NK-92 treated with Interleukin-12 subunit alpha and Interleukin-12 subunit beta, amount 100 ng/mL, for 24 hours (cell line): Measurements from ENCODE around the gene DPP7.
"Not testable (repeated sequence)": the region's sequence is repeated elsewhere in the genome, so short reads cannot be mapped to it uniquely, and the experiment has no call there.

Experiments used
- DNase-seq: peaks from one replicate; lab custom pipeline; 2025; lab: John Stamatoyannopoulos, UW

DPP7 gene

GRCh38 chr9:137147793-137148160, 33.2 kb upstream of the DPP7 start:
- DNase-seq, result no peak

GRCh38 chr9:137147091-137147792, 32.7 kb upstream of the DPP7 start:
- DNase-seq, result no peak

GRCh38 chr9:137146527-137146918, 32.0 kb upstream of the DPP7 start:
- no peak for DNase-seq

GRCh38 chr9:137145731-137146526, 31.4 kb upstream of the DPP7 start:
- no peak for DNase-seq

GRCh38 chr9:137143459-137143858, 28.9 kb upstream of the DPP7 start:
- DNase-seq, result no peak

- DNase-seq, result no peak
These were observed 27.7 kb upstream of the DPP7 start for GRCh38 chr9:137141976-137142936.

- DNase-seq, result no peak
These were observed 26.7 kb upstream of the DPP7 start for GRCh38 chr9:137141050-137141810.

- no peak for DNase-seq
These were observed 25.8 kb upstream of the DPP7 start for GRCh38 chr9:137140151-137141012.

- no peak for DNase-seq
These were observed 25.1 kb upstream of the DPP7 start for GRCh38 chr9:137139468-137140150.

GRCh38 chr9:137138722-137139467, 24.4 kb upstream of the DPP7 start, which contains the start of gene GRIN1:
GRIN1 (plus strand) TSS chr9:137139154; CDS start chr9:137139487, 333 bp downstream.
- no peak for DNase-seq

GRCh38 chr9:137138058-137138721, 23.7 kb upstream of the DPP7 start:
- no peak for DNase-seq

GRCh38 chr9:137136881-137137607, 22.5 kb upstream of the DPP7 start:
- DNase-seq, result no peak

GRCh38 chr9:137136261-137136880, 21.8 kb upstream of the DPP7 start:
- no peak for DNase-seq

GRCh38 chr9:137135154-137135553, 20.6 kb upstream of the DPP7 start:
- DNase-seq, result not testable (repeated sequence)

- DNase-seq, result no peak
These were observed 19.7 kb upstream of the DPP7 start for GRCh38 chr9:137134191-137134590.

GRCh38 chr9:137130176-137130755, 15.7 kb upstream of the DPP7 start:
- DNase-seq, result no peak
